Skeletal muscle tissue (tissue), 4 donors: ENCODE data around the gene MEX3A. TPM values are rescaled to one million over a fixed set of nuclear protein-coding genes. Genes with fewer than 3 reads are reported as not detected.

Experiments used
- H3K27ac ChIP-seq: one replicate; pipeline ENCODE4 v1.7.0; 2013; ENCODE audit warnings: mild to moderate bottlenecking, low read depth, low read length, inconsistent platforms
- H3K27me3 ChIP-seq, 3 donors: one replicate each; pipeline ENCODE4 v1.7.0; 2013; ENCODE audit warnings: low read length in 3 of 3; ENCODE audit not compliant: control insufficient read depth in 3 of 3, insufficient read depth in 3 of 3
- H3K36me3 ChIP-seq, 3 donors: one replicate each; pipeline ENCODE4 v1.7.0; 2013; ENCODE audit warnings: low read length in 3 of 3; ENCODE audit not compliant: control insufficient read depth in 3 of 3, insufficient read depth in 3 of 3
- H3K4me1 ChIP-seq, 3 donors: one replicate each; pipeline ENCODE4 v1.7.0; 2013; ENCODE audit warnings: low read length in 3 of 3, mild to moderate bottlenecking in 3 of 3; ENCODE audit not compliant: control insufficient read depth in 3 of 3, insufficient read depth in 3 of 3
- H3K4me3 ChIP-seq, 3 donors: one replicate each; pipeline ENCODE4 v1.7.0; 2013; ENCODE audit warnings: low read length in 3 of 3
- H3K9ac ChIP-seq, 3 donors: one replicate each; pipeline ENCODE4 v1.7.0; 2013; ENCODE audit warnings: low read length in 3 of 3, mild to moderate bottlenecking in 3 of 3, moderate library complexity in 2 of 3, low read depth in 1 of 3
- H3K9me3 ChIP-seq, 3 donors: one replicate each; pipeline ENCODE4 v1.7.0; 2013; ENCODE audit warnings: low read length in 3 of 3; ENCODE audit not compliant: control insufficient read depth in 3 of 3
- total RNA-seq: library from RNA; depleted of rRNA; stranded (reverse); fragments of >200 nt; gene quantifications from one replicate; pipeline ENCODE4 v1.2.3, GENCODE V29; 2014
- donor health status: Osteomylitis.

The MEX3A gene
- total RNA-seq, 1 donor from 2014 or later = 6.8 TPM

GRCh38 chr1:156102633-156103511 is 20.6 kb upstream of the MEX3A start:
- Histone ChIP-seq H3K36me3 (no peaks in the 10 kb centered on the region), H3K9me3 (no peaks in the 10 kb centered on the region), H3K4me1 (peaks cover 57 to 61% (median 57%) of the 10 kb centered on the region in 3 donors), H3K4me3 (peak overlapping the region; percentile 32 to 48 (median 35)), H3K27me3 (no peaks in the 10 kb centered on the region), H3K9ac (peak overlapping the region; percentile 28 to 73 (median 60)), H3K27ac (peak overlapping the region; percentile 98)

GRCh38 chr1:156101880-156102279 is 19.6 kb upstream of the MEX3A start:
- Histone ChIP-seq H3K27ac (peak overlapping the region; percentile 98), H3K27me3 (no peaks in the 10 kb centered on the region), H3K4me1 (peaks cover 56 to 60% (median 56%) of the 10 kb centered on the region in 3 donors), H3K4me3 (no peak overlapping the region), H3K9ac (peak overlapping the region in 1 of 3 donors; percentile 9), H3K36me3 (no peaks in the 10 kb centered on the region), H3K9me3 (no peaks in the 10 kb centered on the region)

- Histone ChIP-seq H3K4me1 (peaks cover 52 to 58% (median 54%) of the 10 kb centered on the region in 3 donors), H3K27ac (no peak overlapping the region), H3K9me3 (no peaks in the 10 kb centered on the region), H3K9ac (peak overlapping the region in 2 of 3 donors; percentile 11 to 43), H3K4me3 (no peak overlapping the region), H3K36me3 (no peaks in the 10 kb centered on the region), H3K27me3 (no peaks in the 10 kb centered on the region)
Observed at GRCh38 chr1:156100205-156100995, 18.1 kb upstream of the MEX3A start.

- H3K27ac ChIP-seq = no peak overlapping the region
- H3K9me3 ChIP-seq = no peaks in the 10 kb centered on the region
- H3K4me3 ChIP-seq = no peak overlapping the region
- no peaks in the 10 kb centered on the region for H3K27me3 ChIP-seq
- peaks cover 41 to 47% (median 43%) of the 10 kb centered on the region in 3 donors for H3K4me1 ChIP-seq
- no peaks in the 10 kb centered on the region for H3K36me3 ChIP-seq
- H3K9ac ChIP-seq = no peak overlapping the region
Observed at GRCh38 chr1:156099282-156099681, 17.0 kb upstream of the MEX3A start.

GRCh38 chr1:156098784-156099183 is 16.5 kb upstream of the MEX3A start:
- H3K4me1 ChIP-seq = peaks cover 36 to 42% (median 38%) of the 10 kb centered on the region in 3 donors
- H3K9ac ChIP-seq = no peak overlapping the region
- H3K36me3 ChIP-seq = no peaks in the 10 kb centered on the region
- no peaks in the 10 kb centered on the region for H3K27me3 ChIP-seq
- H3K4me3 ChIP-seq = no peak overlapping the region
- H3K9me3 ChIP-seq = no peaks in the 10 kb centered on the region
- no peak overlapping the region for H3K27ac ChIP-seq

GRCh38 chr1:156097499-156098178 is 15.4 kb upstream of the MEX3A start:
- H3K4me1 ChIP-seq = peaks cover 25 to 30% (median 26%) of the 10 kb centered on the region in 3 donors

GRCh38 chr1:156096640-156097391 is 14.6 kb upstream of the MEX3A start:
- peak overlapping the region; percentile 78 for H3K27ac ChIP-seq
- H3K9ac ChIP-seq = peak overlapping the region; percentile 44 to 66 (median 58)
- H3K36me3 ChIP-seq = no peaks in the 10 kb centered on the region
- H3K4me3 ChIP-seq = peak overlapping the region in 1 of 3 donors; percentile 45
- no peaks in the 10 kb centered on the region for H3K9me3 ChIP-seq
- no peaks in the 10 kb centered on the region for H3K27me3 ChIP-seq
- H3K4me1 ChIP-seq = peaks cover 18 to 23% (median 19%) of the 10 kb centered on the region in 3 donors

More at GRCh38 chr1:156097499-156098178, 15.4 kb upstream of the MEX3A start:
- no peaks in the 10 kb centered on the region for H3K9me3 ChIP-seq
- H3K36me3 ChIP-seq = no peaks in the 10 kb centered on the region
- H3K27ac ChIP-seq = peak overlapping the region; percentile 78
- H3K4me3 ChIP-seq = no peak overlapping the region
- no peaks in the 10 kb centered on the region for H3K27me3 ChIP-seq
- H3K9ac ChIP-seq = peak overlapping the region; percentile 8 to 58 (median 21)

- Histone ChIP-seq H3K4me1 (peaks cover 18 to 23% (median 19%) of the 10 kb centered on the region in 3 donors), H3K4me3 (no peak overlapping the region), H3K9ac (peak overlapping the region; percentile 3 to 66 (median 58)), H3K9me3 (no peaks in the 10 kb centered on the region), H3K27me3 (no peaks in the 10 kb centered on the region), H3K36me3 (no peaks in the 10 kb centered on the region), H3K27ac (peak overlapping the region; percentile 78)
Observed at GRCh38 chr1:156095906-156096508, 13.7 kb upstream of the MEX3A start.

GRCh38 chr1:156091610-156092009 is 9.3 kb upstream of the MEX3A start:
- Histone ChIP-seq H3K27me3 (no peaks in the 10 kb centered on the region), H3K4me1 (peaks cover 10 to 15% (median 11%) of the 10 kb centered on the region in 3 donors), H3K9me3 (no peaks in the 10 kb centered on the region), H3K4me3 (no peak overlapping the region), H3K36me3 (no peaks in the 10 kb centered on the region), H3K27ac (no peak overlapping the region), H3K9ac (no peak overlapping the region)
